HG02938 (cell line): ENCODE measurements around the gene RNU7-1.

ENCODE experiments used
- ATAC-seq: cut with Tn5 transposase; IDR thresholded peaks from one replicate; pipeline ENCODE4 v1.9.1; 2021; ENCODE audit warnings: mild to moderate bottlenecking, moderate library complexity; ENCODE audit not compliant: unreplicated experiment

RNU7-1 gene

GRCh38 chr12:6917491-6918231 is 26.0 kb upstream of the RNU7-1 start:
- ATAC-seq = no peak

- ATAC-seq = no peak
These were observed 24.0 kb upstream of the RNU7-1 start for GRCh38 chr12:6919588-6919987.

- no peak for ATAC-seq
These were observed 22.1 kb upstream of the RNU7-1 start for GRCh38 chr12:6921539-6921938.

- no peak for ATAC-seq
These were observed 21.3 kb upstream of the RNU7-1 start for GRCh38 chr12:6921996-6922946.

- ATAC-seq = no peak
These were observed 20.4 kb upstream of the RNU7-1 start for GRCh38 chr12:6923003-6923732.

GRCh38 chr12:6923851-6924250 is 19.8 kb upstream of the RNU7-1 start:
- no peak for ATAC-seq

- ATAC-seq = no peak
These were observed 18.4 kb upstream of the RNU7-1 start for GRCh38 chr12:6925239-6925539.

GRCh38 chr12:6925540-6926279 is 17.9 kb upstream of the RNU7-1 start:
- ATAC-seq = no peak

GRCh38 chr12:6927379-6928021 is 16.1 kb upstream of the RNU7-1 start, which contains the start of gene ATN1:
TSS of gene ATN1 (plus strand) at chr12:6927959. CDS start at chr12:6934002, 6,043 bp downstream.
- no peak for ATAC-seq

GRCh38 chr12:6928022-6928702 is 15.5 kb upstream of the RNU7-1 start:
- no peak for ATAC-seq

GRCh38 chr12:6928703-6929407 is 14.8 kb upstream of the RNU7-1 start:
- no peak for ATAC-seq

GRCh38 chr12:6929466-6930452 is 13.9 kb upstream of the RNU7-1 start:
- no peak for ATAC-seq

GRCh38 chr12:6932766-6933165 is 10.8 kb upstream of the RNU7-1 start:
- ATAC-seq = no peak

- no peak for ATAC-seq
These were observed 9.5 kb upstream of the RNU7-1 start for GRCh38 chr12:6934110-6934509.

GRCh38 chr12:6935371-6936193 is 8.0 kb upstream of the RNU7-1 start:
- no peak for ATAC-seq

- no peak for ATAC-seq
These were observed 7.4 kb upstream of the RNU7-1 start for GRCh38 chr12:6936194-6936635.
